Testis (tissue), 3 donors: ENCODE measurements around the gene LYRM4. TPM values are rescaled to one million over a fixed set of nuclear protein-coding genes. Genes with fewer than 3 reads are reported as not detected.
A peak's percentile ranks its signal among the peaks of the same experiment; 100 is the strongest.

Experiments
- DNase-seq: peaks from one replicate; pipeline ENCODE4 v3.0.0-alpha.2; 2019
- H3K27ac ChIP-seq, 2 donors: fragments of 200-600 bp; sonication (generic); one replicate each; pipeline ENCODE4 v1.5.1; 2019
- H3K27me3 ChIP-seq: fragments of 200-600 bp; sonication (generic); one replicate; pipeline ENCODE4 v1.5.1; 2019
- H3K36me3 ChIP-seq: fragments of 200-600 bp; sonication (generic); one replicate; pipeline ENCODE4 v1.5.1; 2017; ENCODE audit warnings: low read depth; ENCODE audit errors: missing control alignments
- H3K4me1 ChIP-seq: fragments of 200-600 bp; sonication (generic); one replicate; pipeline ENCODE4 v1.5.1; 2019
- H3K4me3 ChIP-seq, 2 donors: fragments of 200-600 bp; sonication (generic); one replicate each; pipeline ENCODE4 v1.5.1; 2017 to 2019
- H3K9me3 ChIP-seq: fragments of 200-600 bp; sonication (generic); one replicate; pipeline ENCODE4 v1.5.1; 2017
- POLR2A ChIP-seq: fragments of 450-650 bp; IDR thresholded peaks from one replicate; pipeline ENCODE4 v1.6.1; 2017; ENCODE audit warnings: antibody characterized with exemption, mild to moderate bottlenecking, moderate library complexity
- WGBS, 2 donors: methylation state at CpG; one replicate each; pipeline ENCODE4 v1.1.5; 2018; 5-methylcytosine and 5-hydroxymethylcytosine counted together
- intact Hi-C: fragments of 100-400 bp; cut with DNase I; formaldehyde crosslinking; loops from one replicate; pipeline ENCODE4 v1.15.1; 2023; ENCODE audit warnings: low total_unique reads
- polyA plus RNA-seq: library from polyadenylated mRNA; stranded (reverse); fragments of 350-450 nt; fragmentation: Illumina TruSeq; extraction: RNeasy Lipid Tissue Mini Kit (QIAGEN cat#74804); gene quantifications from one replicate; pipeline ENCODE4 v1.2.3, GENCODE V29; 2014; ENCODE audit warnings: low read depth, low replicate concordance; ENCODE audit not compliant: insufficient read depth
- total RNA-seq, 2 donors: library from RNA; depleted of rRNA; stranded (reverse); fragments of >200 nt; gene quantifications; one replicate each; pipeline ENCODE4 v1.2.3, GENCODE V29; 2016
- TF ChIP-seq, protein P1 (sequence below), 3 experiments: fragments of 450-650 bp in 2 of 3; fragments of 200-600 bp in 1 of 3; sonication (generic) in 1 of 3; IDR thresholded peaks; one replicate each; pipeline ENCODE4 v1.5.1; 2016 to 2019; ENCODE audit warnings: antibody characterized with exemption in 3 of 3, mild to moderate bottlenecking in 2 of 3, moderate library complexity in 1 of 3

The LYRM4 gene
- total and polyA plus RNA-seq, 3 donors from 2014 or later, result 18.5 to 41.8 (median 23.0) TPM

GRCh38 chr6:5135788-5136376 is 124.9 kb downstream of the LYRM4 start:
- TF ChIP-seq, protein P1, sequence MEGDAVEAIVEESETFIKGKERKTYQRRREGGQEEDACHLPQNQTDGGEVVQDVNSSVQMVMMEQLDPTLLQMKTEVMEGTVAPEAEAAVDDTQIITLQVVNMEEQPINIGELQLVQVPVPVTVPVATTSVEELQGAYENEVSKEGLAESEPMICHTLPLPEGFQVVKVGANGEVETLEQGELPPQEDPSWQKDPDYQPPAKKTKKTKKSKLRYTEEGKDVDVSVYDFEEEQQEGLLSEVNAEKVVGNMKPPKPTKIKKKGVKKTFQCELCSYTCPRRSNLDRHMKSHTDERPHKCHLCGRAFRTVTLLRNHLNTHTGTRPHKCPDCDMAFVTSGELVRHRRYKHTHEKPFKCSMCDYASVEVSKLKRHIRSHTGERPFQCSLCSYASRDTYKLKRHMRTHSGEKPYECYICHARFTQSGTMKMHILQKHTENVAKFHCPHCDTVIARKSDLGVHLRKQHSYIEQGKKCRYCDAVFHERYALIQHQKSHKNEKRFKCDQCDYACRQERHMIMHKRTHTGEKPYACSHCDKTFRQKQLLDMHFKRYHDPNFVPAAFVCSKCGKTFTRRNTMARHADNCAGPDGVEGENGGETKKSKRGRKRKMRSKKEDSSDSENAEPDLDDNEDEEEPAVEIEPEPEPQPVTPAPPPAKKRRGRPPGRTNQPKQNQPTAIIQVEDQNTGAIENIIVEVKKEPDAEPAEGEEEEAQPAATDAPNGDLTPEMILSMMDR (IDR thresholded peaks at IDR 0.05), result peak in 2 of 3 experiments; percentile 25 to 74
- TF ChIP-seq POLR2A, result no peak
- Histone ChIP-seq H3K4me3 (no peak overlapping the region), H3K4me1 (peaks cover 5% of the 10 kb centered on the region), H3K27ac (no peak overlapping the region), H3K36me3 (no peaks in the 10 kb centered on the region), H3K27me3 (no peaks in the 10 kb centered on the region), H3K9me3 (no peaks in the 10 kb centered on the region)
- intact Hi-C loops, result no loop called here
- DNase-seq, result peak; percentile 37
- WGBS, 2 donors, result 43 to 53% methylated on average over 9 of the region's 9 CpGs

DNA sequence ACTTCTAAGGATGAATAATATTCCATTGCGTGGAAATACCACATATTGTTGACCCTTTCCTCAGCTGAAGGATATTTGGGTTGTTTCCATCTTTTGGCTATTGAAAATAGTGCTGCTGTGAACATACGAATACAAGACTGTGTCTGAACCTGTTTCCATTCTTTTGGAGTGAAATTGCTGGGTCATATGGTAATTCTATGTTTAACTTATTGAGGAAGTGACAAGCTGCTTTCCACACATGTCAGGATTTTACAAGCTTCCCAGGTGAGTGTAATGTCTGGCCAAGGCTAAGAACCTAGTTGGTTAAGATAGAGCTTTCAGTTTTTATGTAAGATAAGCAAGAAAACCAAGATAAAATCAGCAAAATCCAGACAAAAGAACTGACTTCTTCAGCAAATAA is 126.8 kb downstream of the LYRM4 start:
- DNase-seq, result no peak
- Histone ChIP-seq H3K36me3 (no peaks in the 10 kb centered on the region), H3K9me3 (no peaks in the 10 kb centered on the region), H3K4me3 (no peak overlapping the region), H3K4me1 (peaks cover 5% of the 10 kb centered on the region), H3K27ac (no peak overlapping the region), H3K27me3 (no peaks in the 10 kb centered on the region)
- TF ChIP-seq, protein P1 (IDR thresholded peaks at IDR 0.05), result no peak
- no peak for TF ChIP-seq POLR2A
- intact Hi-C loops, result no loop called here
- 92 to 95% methylated on average over 2 of the region's 2 CpGs for WGBS, 2 donors

GRCh38 chr6:5132731-5133130 is 128.0 kb downstream of the LYRM4 start:
- H3K36me3 ChIP-seq, result no peaks in the 10 kb centered on the region
- H3K4me3 ChIP-seq, result no peak overlapping the region
- peak overlapping the region in 1 of 2 donors; percentile 26 for H3K27ac ChIP-seq
- intact Hi-C loops, result no loop called here
- TF ChIP-seq, protein P1 (IDR thresholded peaks at IDR 0.05), result no peak
- no peak for TF ChIP-seq POLR2A
- no peaks in the 10 kb centered on the region for H3K9me3 ChIP-seq
- DNase-seq, result peak; percentile 81
- no peaks in the 10 kb centered on the region for H3K27me3 ChIP-seq
- peaks cover 5% of the 10 kb centered on the region for H3K4me1 ChIP-seq
- 18 to 40% methylated on average over 7 of the region's 7 CpGs for WGBS, 2 donors

GRCh38 chr6:5130135-5130866 is 130.4 kb downstream of the LYRM4 start:
- H3K9me3 ChIP-seq, result no peaks in the 10 kb centered on the region
- intact Hi-C loops, result no loop called here
- H3K4me1 ChIP-seq, result peaks cover 5% of the 10 kb centered on the region
- H3K27me3 ChIP-seq, result no peaks in the 10 kb centered on the region
- DNase-seq, result no peak
- H3K27ac ChIP-seq, result no peak overlapping the region
- 85 to 86% methylated on average over 10 of the region's 10 CpGs for WGBS, 2 donors
- TF ChIP-seq, protein P1 (IDR thresholded peaks at IDR 0.05), result no peak
- no peak for TF ChIP-seq POLR2A
- H3K36me3 ChIP-seq, result no peaks in the 10 kb centered on the region
- H3K4me3 ChIP-seq, result no peak overlapping the region
